ENCODE results near the gene DMTF1. TPM values are rescaled to one million over a fixed set of nuclear protein-coding genes. Genes with fewer than 3 reads are reported as not detected.
"Not testable (repeated sequence)": the region's sequence is repeated elsewhere in the genome, so short reads cannot be mapped to it uniquely, and the experiment has no call there.

DMTF1 gene, protein sequence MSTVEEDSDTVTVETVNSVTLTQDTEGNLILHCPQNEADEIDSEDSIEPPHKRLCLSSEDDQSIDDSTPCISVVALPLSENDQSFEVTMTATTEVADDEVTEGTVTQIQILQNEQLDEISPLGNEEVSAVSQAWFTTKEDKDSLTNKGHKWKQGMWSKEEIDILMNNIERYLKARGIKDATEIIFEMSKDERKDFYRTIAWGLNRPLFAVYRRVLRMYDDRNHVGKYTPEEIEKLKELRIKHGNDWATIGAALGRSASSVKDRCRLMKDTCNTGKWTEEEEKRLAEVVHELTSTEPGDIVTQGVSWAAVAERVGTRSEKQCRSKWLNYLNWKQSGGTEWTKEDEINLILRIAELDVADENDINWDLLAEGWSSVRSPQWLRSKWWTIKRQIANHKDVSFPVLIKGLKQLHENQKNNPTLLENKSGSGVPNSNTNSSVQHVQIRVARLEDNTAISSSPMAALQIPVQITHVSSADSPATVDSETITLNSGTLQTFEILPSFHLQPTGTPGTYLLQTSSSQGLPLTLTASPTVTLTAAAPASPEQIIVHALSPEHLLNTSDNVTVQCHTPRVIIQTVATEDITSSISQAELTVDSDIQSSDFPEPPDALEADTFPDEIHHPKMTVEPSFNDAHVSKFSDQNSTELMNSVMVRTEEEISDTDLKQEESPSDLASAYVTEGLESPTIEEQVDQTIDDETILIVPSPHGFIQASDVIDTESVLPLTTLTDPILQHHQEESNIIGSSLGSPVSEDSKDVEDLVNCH
- total RNA-seq: 65.6 TPM

- peak; percentile 95 for DNase-seq (ENCODE audit: low spot score)
These were observed at the start of gene DMTF1 for GRCh38 chr7:87152112-87152896. Gene DMTF1 (plus strand): TSS chr7:87152453. CDS start chr7:87164942, 12,489 bp downstream.

DNA sequence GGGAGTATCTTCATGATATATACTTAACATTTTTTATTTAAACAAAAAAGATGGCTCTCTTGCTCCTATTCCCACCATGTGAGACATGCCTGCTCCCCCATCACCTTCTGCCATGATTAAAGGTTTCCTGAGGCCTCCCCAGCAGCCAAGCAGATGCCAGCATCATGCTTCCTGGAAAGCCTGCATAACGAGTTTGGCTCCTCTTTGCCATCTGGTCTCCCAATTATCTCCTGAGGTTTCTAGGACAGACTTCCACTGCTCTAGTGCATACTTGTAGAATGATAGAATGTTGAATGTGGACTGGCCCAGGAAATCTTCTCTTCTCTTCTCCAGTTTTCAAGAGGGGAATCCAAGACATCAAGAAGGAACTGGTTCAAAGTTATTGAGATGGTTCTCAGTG lies 46.9 kb upstream of the DMTF1 start:
- DNase-seq (ENCODE audit: low spot score): no peak

DNA sequence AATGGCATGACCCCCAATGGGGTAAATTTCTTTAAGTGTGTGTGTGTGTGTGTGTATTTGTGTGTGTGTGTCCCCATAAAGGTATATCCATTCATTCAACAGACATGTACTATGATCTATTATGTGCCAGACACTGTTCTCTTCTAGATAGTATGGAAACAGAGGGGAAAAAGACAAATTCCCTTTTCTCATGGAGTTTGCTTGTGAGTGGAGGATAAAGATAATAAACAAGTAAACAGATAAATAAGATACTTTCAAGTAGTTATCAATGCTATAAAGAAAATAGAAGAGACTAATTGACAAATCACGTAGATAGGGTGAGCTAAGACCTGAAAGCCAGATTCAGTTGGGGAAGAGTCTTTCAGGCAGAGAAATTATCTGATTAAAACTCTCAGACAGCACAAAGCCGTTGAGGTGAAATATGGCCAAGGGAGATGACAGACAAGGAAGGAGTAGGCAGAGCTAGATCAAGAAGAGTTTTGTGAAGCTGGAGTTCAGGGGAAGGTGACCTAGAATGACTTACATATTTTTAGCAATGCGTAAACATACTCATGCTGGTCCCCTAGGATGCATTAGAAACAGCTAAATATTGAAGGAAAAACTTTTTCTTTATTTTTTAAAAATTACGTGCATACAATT lies 45.2 kb upstream of the DMTF1 start:
- DNase-seq (ENCODE audit: low spot score): no peak

GRCh38 chr7:87107949-87108776 lies 44.1 kb upstream of the DMTF1 start:
- DNase-seq (ENCODE audit: low spot score): no peak

GRCh38 chr7:87110778-87111177 lies 41.5 kb upstream of the DMTF1 start:
- peak; percentile 24 for DNase-seq (ENCODE audit: low spot score)

- DNase-seq (ENCODE audit: low spot score): no peak
These were observed 40.4 kb upstream of the DMTF1 start for GRCh38 chr7:87111877-87112276.

DNA sequence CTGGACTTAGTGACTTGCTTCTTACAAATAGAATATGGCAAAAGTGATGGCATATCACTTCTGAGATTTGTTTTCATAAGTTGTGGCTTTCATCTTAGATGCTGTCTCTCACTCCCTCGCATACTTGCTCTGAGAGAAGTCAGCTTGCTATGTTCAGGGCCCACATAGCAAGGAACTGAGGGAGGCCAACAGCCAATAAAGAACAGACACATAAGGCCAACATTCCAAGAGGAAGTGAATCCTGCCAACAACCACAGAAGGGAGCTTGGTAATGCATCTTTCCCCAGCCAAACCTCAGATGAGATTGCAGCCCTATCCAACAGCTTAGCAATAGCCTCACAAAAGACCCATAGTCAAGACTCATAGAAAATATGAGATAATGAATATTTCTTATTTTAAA lies 39.2 kb upstream of the DMTF1 start:
- DNase-seq (ENCODE audit: low spot score): no peak

GRCh38 chr7:87113904-87114303 lies 38.3 kb upstream of the DMTF1 start:
- DNase-seq (ENCODE audit: low spot score): not testable (repeated sequence)

DNA sequence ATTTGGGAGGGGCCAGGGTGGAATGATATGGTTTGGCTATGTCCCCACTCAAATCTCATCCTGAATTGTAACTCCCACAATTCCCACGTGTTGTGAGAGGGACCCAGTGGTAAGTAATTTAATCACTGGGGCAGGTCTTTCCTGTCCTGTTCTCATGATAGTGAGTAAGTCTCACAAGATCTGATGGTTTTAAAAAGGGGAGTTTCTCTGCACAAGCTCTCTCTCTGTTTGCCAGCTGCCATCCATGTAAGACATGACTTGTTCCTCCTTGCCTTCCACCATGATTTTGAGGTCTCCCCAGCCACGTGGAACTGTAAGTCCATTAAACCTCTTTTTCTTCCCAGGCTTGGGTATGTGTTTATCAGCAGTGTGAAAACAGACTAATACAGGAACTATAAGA lies 36.5 kb upstream of the DMTF1 start:
- DNase-seq (ENCODE audit: low spot score): not testable (repeated sequence)

GRCh38 chr7:87116315-87116714 lies 35.9 kb upstream of the DMTF1 start:
- DNase-seq (ENCODE audit: low spot score): no peak

DNA sequence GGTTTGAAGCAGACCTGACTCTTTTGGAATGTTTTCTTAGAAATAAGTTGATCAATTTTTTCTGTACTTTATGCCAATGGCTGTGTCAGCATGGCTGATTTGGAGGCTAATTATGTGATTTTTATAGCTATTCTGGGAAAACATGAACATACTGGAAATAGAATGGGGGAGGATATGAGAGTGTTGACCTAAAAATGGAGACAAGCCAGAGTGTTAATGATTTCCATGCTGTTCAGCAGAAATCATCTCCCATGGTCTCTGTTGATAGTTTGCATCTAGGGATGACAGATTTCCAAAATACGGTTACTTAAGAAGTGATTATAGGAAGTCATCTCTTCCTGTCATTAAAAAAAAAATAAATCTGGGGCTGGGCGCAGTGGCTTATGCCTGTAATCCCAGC lies 32.7 kb upstream of the DMTF1 start:
- no peak for DNase-seq (ENCODE audit: low spot score)

GRCh38 chr7:87123105-87123504 lies 29.1 kb upstream of the DMTF1 start:
- no peak for DNase-seq (ENCODE audit: low spot score)

GRCh38 chr7:87127019-87127418 lies 25.2 kb upstream of the DMTF1 start:
- no peak for DNase-seq (ENCODE audit: low spot score)

- no peak for DNase-seq (ENCODE audit: low spot score)
These were observed 23.4 kb upstream of the DMTF1 start for GRCh38 chr7:87128861-87129267.

DNA sequence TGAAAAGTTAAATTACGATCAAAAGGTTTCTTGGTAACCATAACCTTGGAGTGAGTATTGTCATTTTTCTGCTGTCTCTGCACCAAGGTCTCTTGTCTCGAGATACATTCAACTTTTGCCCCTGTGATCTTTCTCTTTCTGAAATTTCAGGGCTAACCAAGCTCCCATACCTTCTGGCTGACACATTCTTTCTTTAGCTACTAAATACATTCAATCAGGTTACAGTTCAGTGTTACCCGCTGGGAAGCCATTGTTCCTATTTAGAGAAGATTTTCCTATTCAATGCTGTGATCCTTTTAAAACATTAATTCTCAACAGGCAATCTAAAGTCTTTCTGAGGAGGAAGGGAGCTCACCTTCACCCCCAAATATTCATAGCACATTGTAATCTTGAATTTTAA lies 22.9 kb upstream of the DMTF1 start:
- no peak for DNase-seq (ENCODE audit: low spot score)

GRCh38 chr7:87129848-87130247 lies 22.4 kb upstream of the DMTF1 start:
- no peak for DNase-seq (ENCODE audit: low spot score)

GRCh38 chr7:87131771-87132170 lies 20.5 kb upstream of the DMTF1 start:
- no peak for DNase-seq (ENCODE audit: low spot score)

DNA sequence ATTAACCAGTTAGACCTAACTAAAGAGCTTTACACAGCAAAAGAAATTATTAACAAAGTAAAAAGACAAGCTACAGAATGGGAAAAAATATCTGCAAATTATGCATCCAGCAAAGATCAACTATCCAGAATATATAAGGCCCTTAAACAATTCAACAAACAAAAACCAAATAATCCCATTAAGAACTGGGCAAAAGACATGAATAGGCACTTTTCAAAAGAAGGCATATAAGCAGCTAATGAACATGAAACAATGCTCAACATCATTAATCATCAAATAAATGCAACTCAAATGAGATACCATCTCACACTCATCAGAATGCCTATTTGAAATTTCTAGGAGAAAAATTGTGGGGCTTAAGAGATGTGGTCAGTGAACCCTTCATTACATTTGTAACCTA lies 15.0 kb upstream of the DMTF1 start:
- no peak for DNase-seq (ENCODE audit: low spot score)

GRCh38 chr7:87139514-87139913 lies 12.7 kb upstream of the DMTF1 start:
- no peak for DNase-seq (ENCODE audit: low spot score)

DNA sequence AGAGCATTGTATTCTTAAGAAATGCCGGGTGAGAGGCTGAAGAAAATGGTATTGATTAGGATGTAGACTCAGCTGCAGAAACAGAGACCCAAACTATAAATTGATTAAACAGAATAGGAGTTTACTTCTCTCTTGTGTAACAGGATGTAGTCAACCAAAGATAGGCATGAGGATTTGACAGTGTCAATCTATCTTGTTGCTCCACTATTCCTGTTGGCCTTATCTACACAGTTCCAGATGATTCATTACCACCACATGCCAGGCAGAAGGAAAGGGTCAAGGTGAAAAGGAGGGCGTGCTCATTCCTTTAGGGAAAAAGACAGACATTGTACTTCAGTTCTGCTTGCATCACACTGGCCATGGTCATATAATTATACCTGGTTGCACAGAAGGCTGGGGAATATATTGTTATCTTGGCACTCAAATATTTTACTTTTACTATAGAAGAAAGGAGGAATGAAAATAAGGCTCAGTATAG lies 11.9 kb upstream of the DMTF1 start:
- DNase-seq (ENCODE audit: low spot score): peak; percentile 21

- no peak for DNase-seq (ENCODE audit: low spot score)
These were observed 8.0 kb upstream of the DMTF1 start for GRCh38 chr7:87144173-87144657.
